Measurements from ENCODE around the gene NGRN.
"Not testable (repeated sequence)": the region's sequence is repeated elsewhere in the genome, so short reads cannot be mapped to it uniquely, and the experiment has no call there.

NGRN gene

DNA sequence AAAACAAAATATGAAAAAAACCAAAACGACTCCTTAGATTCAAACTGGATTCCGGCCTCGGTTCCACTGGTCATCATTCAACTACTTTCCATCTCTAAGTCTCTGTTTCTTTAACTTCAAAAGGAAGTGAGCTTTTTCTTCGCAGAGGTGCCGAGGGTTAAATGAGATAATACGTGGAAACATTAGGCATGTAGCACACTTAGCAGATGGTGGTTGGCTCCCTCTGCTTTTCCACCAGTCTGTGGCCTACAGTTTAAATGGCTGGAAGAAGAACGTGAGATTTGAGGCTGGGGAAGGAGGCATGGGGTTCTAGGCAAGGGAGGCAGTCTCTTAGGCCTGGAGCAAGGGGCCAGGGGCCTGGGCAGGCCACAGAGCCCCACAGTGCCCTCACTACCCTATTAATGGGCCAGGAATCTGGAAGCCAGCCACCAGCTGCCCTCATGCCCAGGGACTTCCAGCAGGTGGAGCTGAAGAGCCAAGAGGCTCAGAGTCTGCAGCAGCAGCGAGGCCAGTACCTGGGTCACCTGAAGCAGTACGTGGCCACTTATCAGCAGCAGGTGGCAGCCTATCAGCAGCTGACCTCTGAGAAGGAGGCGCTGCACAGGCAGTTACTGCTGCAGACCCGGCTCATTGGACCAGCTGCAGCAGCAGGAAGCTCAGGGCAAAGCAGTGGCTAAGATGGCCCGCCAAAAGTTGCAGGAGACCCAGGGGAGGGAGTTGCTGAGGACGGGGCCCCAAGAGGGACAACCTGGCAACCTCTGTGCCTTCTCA, 27.8 kb downstream of the NGRN start:
- not testable (repeated sequence) for H4K20me1 ChIP-seq (ENCODE audit: insufficient read depth); H3K27me3 ChIP-seq (ENCODE audit: insufficient read depth, low read depth); H3K79me2 ChIP-seq (ENCODE audit: insufficient read depth, low read depth); H3K9ac ChIP-seq; H3K4me3 ChIP-seq (IDR thresholded peaks at IDR 0.05; ENCODE audit: insufficient read depth, low read depth, low read length); H3K36me3 ChIP-seq (ENCODE audit: insufficient read depth); H3K27ac ChIP-seq
- peak overlapping the region; percentile 66; the same call in 1 of the 2 replicates for H2AFZ ChIP-seq (ENCODE audit: low read depth)
- TF ChIP-seq, protein P1, sequence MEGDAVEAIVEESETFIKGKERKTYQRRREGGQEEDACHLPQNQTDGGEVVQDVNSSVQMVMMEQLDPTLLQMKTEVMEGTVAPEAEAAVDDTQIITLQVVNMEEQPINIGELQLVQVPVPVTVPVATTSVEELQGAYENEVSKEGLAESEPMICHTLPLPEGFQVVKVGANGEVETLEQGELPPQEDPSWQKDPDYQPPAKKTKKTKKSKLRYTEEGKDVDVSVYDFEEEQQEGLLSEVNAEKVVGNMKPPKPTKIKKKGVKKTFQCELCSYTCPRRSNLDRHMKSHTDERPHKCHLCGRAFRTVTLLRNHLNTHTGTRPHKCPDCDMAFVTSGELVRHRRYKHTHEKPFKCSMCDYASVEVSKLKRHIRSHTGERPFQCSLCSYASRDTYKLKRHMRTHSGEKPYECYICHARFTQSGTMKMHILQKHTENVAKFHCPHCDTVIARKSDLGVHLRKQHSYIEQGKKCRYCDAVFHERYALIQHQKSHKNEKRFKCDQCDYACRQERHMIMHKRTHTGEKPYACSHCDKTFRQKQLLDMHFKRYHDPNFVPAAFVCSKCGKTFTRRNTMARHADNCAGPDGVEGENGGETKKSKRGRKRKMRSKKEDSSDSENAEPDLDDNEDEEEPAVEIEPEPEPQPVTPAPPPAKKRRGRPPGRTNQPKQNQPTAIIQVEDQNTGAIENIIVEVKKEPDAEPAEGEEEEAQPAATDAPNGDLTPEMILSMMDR (conservative IDR thresholded peaks at IDR 0.05; ENCODE audit: low read depth, low read length) = peak; percentile 74
- peak overlapping the region; percentile 31; the same call in 1 of the 2 replicates for H3K4me2 ChIP-seq
- H3K4me1 ChIP-seq (ENCODE audit: low read depth, poor library complexity, severe bottlenecking) = peaks cover 26% of the 10 kb centered on the region

DNA sequence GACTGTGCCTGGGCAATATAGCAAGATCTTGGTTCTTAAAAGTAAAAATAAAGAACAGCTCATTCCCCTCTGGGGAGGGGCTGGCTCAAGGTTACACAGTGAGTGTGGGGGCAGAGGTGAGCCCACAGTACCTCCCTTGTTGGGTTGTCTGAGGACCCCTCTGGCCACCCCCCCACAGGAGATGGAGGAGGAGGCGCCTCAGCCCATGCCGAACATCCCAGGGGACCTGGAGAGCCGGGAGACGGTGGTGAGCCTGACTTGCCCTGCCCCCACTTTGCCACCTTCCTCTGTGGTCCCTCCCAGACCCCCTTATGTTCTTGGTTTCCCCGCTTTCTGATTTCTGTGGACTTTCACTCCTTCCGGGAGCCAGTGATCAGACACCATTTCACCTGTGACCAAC, 28.7 kb downstream of the NGRN start:
- no peaks in the 10 kb centered on the region for H3K79me2 ChIP-seq (ENCODE audit: insufficient read depth, low read depth)
- H2AFZ ChIP-seq (ENCODE audit: low read depth) = no peak overlapping the region
- H3K36me3 ChIP-seq (ENCODE audit: insufficient read depth) = no peaks in the 10 kb centered on the region
- H3K9ac ChIP-seq = no peak overlapping the region
- H3K27ac ChIP-seq = no peak overlapping the region
- no peak overlapping the region for H3K4me3 ChIP-seq (IDR thresholded peaks at IDR 0.05; ENCODE audit: insufficient read depth, low read depth, low read length)
- H3K27me3 ChIP-seq (ENCODE audit: insufficient read depth, low read depth) = no peaks in the 10 kb centered on the region
- TF ChIP-seq, protein P1 (conservative IDR thresholded peaks at IDR 0.05; ENCODE audit: low read depth, low read length) = no peak
- H3K4me2 ChIP-seq = no peak overlapping the region
- no peaks in the 10 kb centered on the region for H4K20me1 ChIP-seq (ENCODE audit: insufficient read depth)
- peaks cover 26% of the 10 kb centered on the region for H3K4me1 ChIP-seq (ENCODE audit: low read depth, poor library complexity, severe bottlenecking)

DNA sequence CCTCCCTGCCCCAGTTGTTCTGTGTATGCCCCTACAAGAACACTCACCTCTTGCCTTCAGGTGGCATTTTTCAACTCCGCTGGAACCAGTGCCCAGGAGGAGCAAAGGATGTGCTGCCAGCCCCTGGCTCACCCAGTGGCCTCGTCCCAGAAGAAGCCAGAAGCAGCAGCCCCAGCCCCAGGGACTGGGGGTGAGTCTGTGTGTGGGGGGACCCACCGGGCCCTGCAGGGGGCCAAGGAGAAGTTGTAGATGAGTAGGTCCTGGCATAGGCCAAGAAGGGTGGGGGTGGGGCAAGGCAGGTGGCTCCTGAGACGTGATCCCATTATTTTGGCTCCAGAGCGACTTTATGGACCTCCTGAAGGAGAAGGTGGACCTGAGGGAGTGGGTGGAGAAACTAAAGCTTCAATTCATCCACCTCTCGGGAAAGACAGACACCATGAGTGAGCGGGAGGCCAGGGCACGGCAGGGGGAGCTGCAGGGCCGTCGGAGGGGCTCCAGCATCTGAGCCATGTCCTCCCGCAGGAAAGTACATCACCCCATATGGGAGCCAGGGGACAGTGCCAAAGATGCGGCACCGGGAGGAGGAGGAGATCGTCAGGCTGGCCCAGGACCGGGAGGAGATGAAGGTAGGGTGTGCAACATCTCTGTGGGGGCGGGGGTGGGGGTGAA, 29.3 kb downstream of the NGRN start:
- no peak overlapping the region for H2AFZ ChIP-seq (ENCODE audit: low read depth)
- H3K4me3 ChIP-seq (IDR thresholded peaks at IDR 0.05; ENCODE audit: insufficient read depth, low read depth, low read length) = no peak overlapping the region
- H4K20me1 ChIP-seq (ENCODE audit: insufficient read depth) = no peaks in the 10 kb centered on the region
- no peak overlapping the region for H3K27ac ChIP-seq
- no peaks in the 10 kb centered on the region for H3K27me3 ChIP-seq (ENCODE audit: insufficient read depth, low read depth)
- H3K36me3 ChIP-seq (ENCODE audit: insufficient read depth) = no peaks in the 10 kb centered on the region
- no peak overlapping the region for H3K9ac ChIP-seq
- peaks cover 26% of the 10 kb centered on the region for H3K4me1 ChIP-seq (ENCODE audit: low read depth, poor library complexity, severe bottlenecking)
- H3K79me2 ChIP-seq (ENCODE audit: insufficient read depth, low read depth) = no peaks in the 10 kb centered on the region
- H3K4me2 ChIP-seq = no peak overlapping the region
- TF ChIP-seq, protein P1 (conservative IDR thresholded peaks at IDR 0.05; ENCODE audit: low read depth, low read length) = no peak

DNA sequence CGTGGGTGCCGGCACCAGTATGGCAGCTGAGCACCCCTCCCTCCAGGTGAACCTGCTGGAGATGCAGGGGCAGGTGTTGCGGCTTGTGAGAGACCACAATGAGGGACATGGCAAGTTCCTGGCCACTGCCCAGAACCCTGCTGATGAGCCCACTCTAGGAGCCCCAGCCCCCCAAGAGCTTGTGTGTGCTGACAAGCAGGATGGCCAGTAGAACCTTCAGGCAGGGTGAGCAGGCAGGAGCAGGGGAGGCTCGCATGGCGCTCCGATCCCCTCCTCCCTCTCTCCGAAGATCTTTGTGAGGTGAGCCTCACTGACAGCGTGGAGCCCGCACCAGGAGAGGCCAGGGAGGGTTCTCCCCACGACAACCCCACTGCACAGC, 29.8 kb downstream of the NGRN start:
- no peak overlapping the region for H2AFZ ChIP-seq (ENCODE audit: low read depth)
- H3K4me3 ChIP-seq (IDR thresholded peaks at IDR 0.05; ENCODE audit: insufficient read depth, low read depth, low read length) = no peak overlapping the region
- H3K4me2 ChIP-seq = no peak overlapping the region
- no peaks in the 10 kb centered on the region for H4K20me1 ChIP-seq (ENCODE audit: insufficient read depth)
- H3K9ac ChIP-seq = no peak overlapping the region
- TF ChIP-seq, protein P1 (conservative IDR thresholded peaks at IDR 0.05; ENCODE audit: low read depth, low read length) = no peak
- H3K36me3 ChIP-seq (ENCODE audit: insufficient read depth) = no peaks in the 10 kb centered on the region
- peaks cover 26% of the 10 kb centered on the region for H3K4me1 ChIP-seq (ENCODE audit: low read depth, poor library complexity, severe bottlenecking)
- H3K27ac ChIP-seq = no peak overlapping the region
- H3K27me3 ChIP-seq (ENCODE audit: insufficient read depth, low read depth) = no peaks in the 10 kb centered on the region
- no peaks in the 10 kb centered on the region for H3K79me2 ChIP-seq (ENCODE audit: insufficient read depth, low read depth)

DNA sequence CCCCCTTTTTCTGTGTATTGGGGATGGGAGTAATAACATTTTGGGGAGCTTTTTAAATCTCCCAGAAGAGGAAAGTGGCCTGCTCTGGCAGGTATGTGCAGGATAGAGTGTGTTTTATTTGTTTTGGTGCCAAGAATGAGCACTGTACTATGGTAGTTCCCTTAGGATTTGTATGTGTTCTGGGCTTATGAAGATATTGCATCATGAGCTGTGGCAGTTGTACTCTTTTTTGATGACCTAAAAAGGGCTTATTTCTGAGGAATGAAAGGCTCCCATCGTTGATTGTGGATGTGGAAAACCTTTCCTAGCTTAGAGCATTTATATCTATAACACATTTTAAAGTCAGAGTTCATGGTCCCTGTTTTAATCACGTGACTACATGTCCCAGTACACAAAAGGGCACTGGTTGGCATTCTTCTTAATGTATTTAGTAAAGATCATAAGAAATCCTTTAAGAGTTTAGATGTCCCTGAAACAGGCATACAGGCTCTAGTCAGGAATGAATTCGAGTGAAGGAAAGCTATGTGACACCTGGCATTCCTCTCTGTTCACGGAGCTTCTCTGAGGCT, 30.9 kb downstream of the NGRN start:
- not testable (repeated sequence) for H3K27ac ChIP-seq, H3K4me2 ChIP-seq

More for the DNA sequence above, 30.9 kb downstream of the NGRN start:
- H3K4me3 ChIP-seq (IDR thresholded peaks at IDR 0.05; ENCODE audit: insufficient read depth, low read depth, low read length); H3K9ac ChIP-seq; H2AFZ ChIP-seq (ENCODE audit: low read depth); H3K27me3 ChIP-seq (ENCODE audit: insufficient read depth, low read depth); H3K79me2 ChIP-seq (ENCODE audit: insufficient read depth, low read depth); H3K36me3 ChIP-seq (ENCODE audit: insufficient read depth); H4K20me1 ChIP-seq (ENCODE audit: insufficient read depth): not testable (repeated sequence)
- H3K4me1 ChIP-seq (ENCODE audit: low read depth, poor library complexity, severe bottlenecking) = peaks cover 21% of the 10 kb centered on the region

Measured in KMS-11 (cell line).